Neural cell (in vitro differentiated cells): Measurements from ENCODE around the gene METTL1. TPM values are rescaled to one million over a fixed set of nuclear protein-coding genes. Genes with fewer than 3 reads are reported as not detected.

ENCODE experiments used
- H2AFZ ChIP-seq: fragments of 200-600, 300-800 bp; sonication (generic), shearing (Covaris generic); 2 replicates; pipeline ENCODE4 v1.6.0; 2014; ENCODE audit warnings: low read depth, mild to moderate bottlenecking, antibody characterized with exemption, low read length, moderate library complexity
- H3F3A ChIP-seq: fragments of 200-600 bp; shearing (Covaris generic); 2 replicates; pipeline ENCODE4 v1.6.1; 2016; ENCODE audit warnings: mild to moderate bottlenecking, moderate library complexity, mixed read lengths, antibody characterized with exemption, low read length; ENCODE audit not compliant: insufficient read depth, poor library complexity, severe bottlenecking
- H3K27ac ChIP-seq: fragments of 200-600, 300-800 bp; sonication (generic), shearing (Covaris generic); 2 replicates; pipeline ENCODE4 v1.5.1; 2014; ENCODE audit warnings: mild to moderate bottlenecking, low read length, moderate library complexity
- H3K27me3 ChIP-seq: fragments of 300-800, 200-600 bp; sonication (generic), shearing (Covaris generic); 2 replicates; pipeline ENCODE4 v1.6.0; 2014; ENCODE audit warnings: mild to moderate bottlenecking, low read depth, low read length, moderate library complexity; ENCODE audit not compliant: insufficient read depth
- H3K36me3 ChIP-seq: fragments of 300-800, 200-600 bp; sonication (generic), shearing (Covaris generic); 2 replicates; pipeline ENCODE4 v1.5.1; 2014; ENCODE audit warnings: mild to moderate bottlenecking, antibody characterized with exemption, low read length, moderate library complexity; ENCODE audit not compliant: insufficient read depth
- H3K4me2 ChIP-seq: fragments of 300-800, 200-600 bp; sonication (generic), shearing (Covaris generic); 2 replicates; pipeline ENCODE4 v1.6.0; 2014; ENCODE audit warnings: mild to moderate bottlenecking, low read length
- H3K4me3 ChIP-seq: fragments of 300-800, 200-600 bp; sonication (generic), shearing (Covaris generic); 2 replicates; pipeline ENCODE4 v1.5.1; 2014; ENCODE audit warnings: mild to moderate bottlenecking, low read length, moderate library complexity
- H3K79me2 ChIP-seq: fragments of 200-600 bp; shearing (Covaris generic); replicated peaks from 2 replicates; pipeline ENCODE4 v1.6.0; 2014; ENCODE audit warnings: mild to moderate bottlenecking, low read length, moderate library complexity; ENCODE audit not compliant: insufficient read depth
- H3K9ac ChIP-seq: fragments of 300-800, 200-600 bp; sonication (generic), shearing (Covaris generic); 2 replicates; pipeline ENCODE4 v1.6.1; 2016; ENCODE audit warnings: mild to moderate bottlenecking, low read length, mixed read lengths
- H3K9me2 ChIP-seq: fragments of 200-600 bp; shearing (Covaris generic); 2 replicates; pipeline ENCODE4 v1.6.1; 2016; ENCODE audit warnings: mild to moderate bottlenecking, low read length, mixed read lengths; ENCODE audit not compliant: insufficient read depth
- H3K9me3 ChIP-seq: fragments of 200-600, 300-800 bp; sonication (generic), shearing (Covaris generic); 2 replicates; pipeline ENCODE4 v1.6.1; 2016; ENCODE audit warnings: mild to moderate bottlenecking, mixed run types, low read length, moderate library complexity, mixed read lengths
- H4K20me1 ChIP-seq: fragments of 200-600 bp; shearing (Covaris generic); 2 replicates; pipeline ENCODE4 v1.6.1; 2016; ENCODE audit warnings: mild to moderate bottlenecking, mixed run types; ENCODE audit not compliant: insufficient read depth
- CTCF ChIP-seq: fragments of 450-650 bp; IDR thresholded peaks from 2 replicates; pipeline ENCODE4 v1.5.1; 2014; ENCODE audit warnings: antibody characterized with exemption, mild to moderate bottlenecking, moderate library complexity; ENCODE audit not compliant: poor library complexity, severe bottlenecking
- EP300 ChIP-seq: fragments of 450-650 bp; conservative IDR thresholded peaks from 2 replicates; pipeline ENCODE4 v1.6.1; 2014; ENCODE audit warnings: antibody characterized with exemption, mild to moderate bottlenecking, moderate library complexity; ENCODE audit not compliant: poor library complexity, severe bottlenecking
- EZH2 ChIP-seq: fragments of 200-600, 300-800 bp; shearing (Covaris generic), sonication (generic); IDR thresholded peaks from 2 replicates; pipeline ENCODE4 v1.6.1; 2014; ENCODE audit warnings: antibody characterized with exemption, low read length, borderline replicate concordance, mild to moderate bottlenecking; ENCODE audit not compliant: insufficient read depth, poor library complexity, severe bottlenecking
- MXI1 ChIP-seq: fragments of 450-650 bp; conservative IDR thresholded peaks from 2 replicates; pipeline ENCODE4 v1.6.1; 2014; ENCODE audit warnings: antibody characterized with exemption, mild to moderate bottlenecking; ENCODE audit not compliant: poor library complexity, severe bottlenecking
- POLR2AphosphoS5 ChIP-seq: IDR thresholded peaks from 2 replicates; pipeline ENCODE4 v1.6.1; 2012
- RAD21 ChIP-seq: fragments of 450-650 bp; conservative IDR thresholded peaks from 2 replicates; pipeline ENCODE4 v1.6.1; 2014; ENCODE audit warnings: antibody characterized with exemption, mild to moderate bottlenecking, moderate library complexity
- REST ChIP-seq: IDR thresholded peaks from 2 replicates; pipeline ENCODE4 v1.6.1; 2012; ENCODE audit warnings: borderline replicate concordance
- SMC3 ChIP-seq: fragments of 450-650 bp; conservative IDR thresholded peaks from 2 replicates; pipeline ENCODE4 v1.6.1; 2014; ENCODE audit warnings: antibody characterized with exemption, mild to moderate bottlenecking, moderate library complexity; ENCODE audit not compliant: poor library complexity
- TAF1 ChIP-seq: IDR thresholded peaks from 2 replicates; pipeline ENCODE4 v1.6.1; 2012; ENCODE audit warnings: low read depth
- polyA plus RNA-seq: library from polyadenylated mRNA; depleted of rRNA; stranded (reverse); fragments of >200 nt; gene quantifications from 2 replicates; pipeline ENCODE4 v1.2.3, GENCODE V29; 2014

Gene METTL1
- polyA plus RNA-seq, 1 donor from 2014 or later = 1.9 TPM

GRCh38 chr12:57777911-57778310 is 6.0 kb upstream of the METTL1 start:
- Histone ChIP-seq H3K79me2 (peaks cover 3% of the 10 kb centered on the region), H3K27ac (no peak overlapping the region), H3K4me3 (no peak overlapping the region), H3K9ac (no peak overlapping the region), H3F3A (no peaks in the 10 kb centered on the region), H3K9me3 (no peaks in the 10 kb centered on the region), H3K4me2 (no peak overlapping the region), H3K36me3 (no peaks in the 10 kb centered on the region), H3K9me2 (no peaks in the 10 kb centered on the region), H4K20me1 (no peaks in the 10 kb centered on the region), H2AFZ (no peak overlapping the region), H3K27me3 (no peaks in the 10 kb centered on the region)
- TF ChIP-seq REST (no peak), SMC3 (no peak), EP300 (no peak), MXI1 (no peak), CTCF (no peak), POLR2AphosphoS5 (no peak), TAF1 (no peak), RAD21 (no peak)

- H3K27ac ChIP-seq = no peak overlapping the region
- no peaks in the 10 kb centered on the region for H3K36me3 ChIP-seq
- TF ChIP-seq MXI1 (no peak), EZH2 (no peak), CTCF (no peak), POLR2AphosphoS5 (no peak)
- no peak overlapping the region for H3K4me2 ChIP-seq
- H3K27me3 ChIP-seq = no peaks in the 10 kb centered on the region
- H3K9ac ChIP-seq = no peak overlapping the region
- no peaks in the 10 kb centered on the region for H3K79me2 ChIP-seq
- H3K9me3 ChIP-seq = no peaks in the 10 kb centered on the region
- no peaks in the 10 kb centered on the region for H3K9me2 ChIP-seq
- no peaks in the 10 kb centered on the region for H4K20me1 ChIP-seq
- no peaks in the 10 kb centered on the region for H3F3A ChIP-seq
- H2AFZ ChIP-seq = no peak overlapping the region
- H3K4me3 ChIP-seq = no peak overlapping the region
These were observed 5.5 kb upstream of the METTL1 start for GRCh38 chr12:57777367-57777766.
